H1 (cell line): ENCODE data around the gene DIPK1C. TPM values are rescaled to one million over a fixed set of nuclear protein-coding genes. Genes with fewer than 3 reads are reported as not detected.

Source experiments
- CTCF ChIA-PET: fragments of 300-600 bp; sonication (Branson Sonifier 250); formaldehyde crosslinking; loops from one replicate; lab custom pipeline; 2021; ENCODE audit not compliant: partially characterized antibody; lab: Charles Lee
- POLR2A ChIA-PET: fragments of 300-600 bp; sonication (Branson Sonifier 250); formaldehyde crosslinking; loops from one replicate; lab custom pipeline; 2021; ENCODE audit warnings: inconsistent platforms; ENCODE audit not compliant: partially characterized antibody; lab: Charles Lee
- DNase-seq, 2 experiments: peaks; one replicate each; pipeline versions ENCODE4 v3.0.0 to v3.0.0-alpha.2; 2010 to 2022; ENCODE audit warnings: low spot score in 2 of 2, low read depth in 1 of 2, mixed read lengths in 1 of 2
- FAIRE-seq: peaks from 2 replicates; lab custom pipeline; 2011; peaks lifted over from hg19 to GRCh38; lab: Jason Lieb, UNC
- H2AFZ ChIP-seq: 2 replicates; pipeline ENCODE4 v1.8.1; 2012; ENCODE audit warnings: low read length, inconsistent platforms
- H2AK5ac ChIP-seq: 2 replicates; pipeline ENCODE4 v1.6.1; 2013; ENCODE audit warnings: low read depth, low read length
- H2BK120ac ChIP-seq: replicated peaks from 2 replicates; pipeline ENCODE3; 2013; ENCODE audit warnings: low read depth, low read length, inconsistent platforms
- H2BK12ac ChIP-seq: 2 replicates; pipeline ENCODE4 v1.6.1; 2013; ENCODE audit warnings: low read depth, low read length
- H2BK15ac ChIP-seq: 2 replicates; pipeline ENCODE4 v1.6.1; 2013; ENCODE audit warnings: low read length
- H2BK20ac ChIP-seq: 2 replicates; pipeline ENCODE4 v1.6.1; 2013; ENCODE audit warnings: low read length
- H2BK5ac ChIP-seq: 2 replicates; pipeline ENCODE4 v1.6.1; 2013; ENCODE audit warnings: low read depth, low read length
- H3K14ac ChIP-seq: 2 replicates; pipeline ENCODE4 v1.6.1; 2013; ENCODE audit warnings: inconsistent platforms; ENCODE audit not compliant: insufficient read length
- H3K18ac ChIP-seq: 2 replicates; pipeline ENCODE4 v1.6.1; 2013; ENCODE audit warnings: low read length; ENCODE audit errors: extremely low read depth
- H3K23ac ChIP-seq: 2 replicates; pipeline ENCODE4 v1.6.1; 2013; ENCODE audit warnings: inconsistent platforms; ENCODE audit not compliant: insufficient read length
- H3K23me2 ChIP-seq: 2 replicates; pipeline ENCODE4 v1.6.1; 2013; ENCODE audit warnings: low read depth, low read length
- H3K27ac ChIP-seq: 2 replicates; pipeline ENCODE4 v1.6.1; 2011; ENCODE audit warnings: low read depth, low read length, inconsistent platforms
- H3K27me3 ChIP-seq, 4 experiments: replicated peaks in 1 of 4; 1 replicate in 1 of 4; 2 replicates in 3 of 4; pipeline versions ENCODE4 v1.6.1 to v1.8.1; 2011 to 2013; ENCODE audit warnings: low read length in 3 of 4, mild to moderate bottlenecking in 3 of 4, inconsistent platforms in 2 of 4, mixed read lengths in 2 of 4, moderate library complexity in 1 of 4; ENCODE audit not compliant: control insufficient read depth in 3 of 4, insufficient read depth in 3 of 4; ENCODE audit errors: extremely low read depth in 1 of 4
- H3K36me3 ChIP-seq, 4 experiments: 2 replicates each; pipeline versions ENCODE4 v1.6.1 to v1.8.1; 2011 to 2013; ENCODE audit warnings: mild to moderate bottlenecking in 4 of 4, low read length in 3 of 4, moderate library complexity in 2 of 4, control low read depth in 1 of 4, inconsistent platforms in 1 of 4; ENCODE audit not compliant: insufficient read depth in 4 of 4, control insufficient read depth in 2 of 4
- H3K4ac ChIP-seq: replicated peaks from 2 replicates; pipeline ENCODE3; 2013; ENCODE audit warnings: low read length, low read depth, mixed read lengths, inconsistent platforms; ENCODE audit not compliant: insufficient read length
- H3K4me1 ChIP-seq, 4 experiments: replicated peaks in 1 of 4; 1 replicate in 1 of 4; 2 replicates in 3 of 4; pipeline versions ENCODE4 v1.6.1 to v1.8.1; 2011 to 2013; ENCODE audit warnings: low read length in 3 of 4, inconsistent platforms in 2 of 4, mixed read lengths in 1 of 4; ENCODE audit not compliant: insufficient read depth in 4 of 4, control insufficient read depth in 3 of 4
- H3K4me2 ChIP-seq, 2 experiments: 2 replicates each; pipeline versions ENCODE4 v1.6.1 to v1.8.1; 2011 to 2013; ENCODE audit warnings: low read depth in 2 of 2, low read length in 2 of 2, control low read depth in 1 of 2, inconsistent platforms in 1 of 2, mild to moderate bottlenecking in 1 of 2; ENCODE audit not compliant: insufficient read depth in 1 of 2
- H3K4me3 ChIP-seq, 4 experiments: fragments of 200-600, 300-600 bp in 1 of 4; sonication (generic), shearing (Covaris generic), sonication (Bioruptor Twin) in 1 of 4; 2 replicates each; pipeline versions ENCODE4 v1.5.1 to v1.8.1; 2011 to 2016; ENCODE audit warnings: low read length in 4 of 4, low read depth in 3 of 4, control low read depth in 2 of 4, inconsistent platforms in 2 of 4, mild to moderate bottlenecking in 2 of 4, mixed read lengths in 1 of 4, moderate library complexity in 1 of 4; ENCODE audit not compliant: insufficient read depth in 2 of 4; ENCODE audit errors: extremely low read depth in 1 of 4
- H3K56ac ChIP-seq: replicated peaks from 2 replicates; pipeline ENCODE3; 2013; ENCODE audit warnings: low read depth, mild to moderate bottlenecking, mixed read lengths, low read length, inconsistent platforms; ENCODE audit not compliant: insufficient read length
- H3K79me1 ChIP-seq: 2 replicates; pipeline ENCODE4 v1.6.1; 2013; ENCODE audit warnings: low read depth, low read length, control low read depth
- H3K79me2 ChIP-seq, 2 experiments: 2 replicates each; pipeline versions ENCODE4 v1.6.1 to v1.8.1; 2012 to 2013; ENCODE audit warnings: low read length in 2 of 2, mild to moderate bottlenecking in 2 of 2, inconsistent platforms in 1 of 2; ENCODE audit not compliant: insufficient read depth in 2 of 2, control insufficient read depth in 1 of 2
- H3K9ac ChIP-seq, 4 experiments: replicated peaks in 1 of 4; 1 replicate in 1 of 4; 2 replicates in 3 of 4; pipeline versions ENCODE4 v1.6.1 to v1.8.1; 2011 to 2013; ENCODE audit warnings: low read depth in 3 of 4, low read length in 3 of 4, control low read depth in 2 of 4, mild to moderate bottlenecking in 2 of 4, moderate library complexity in 2 of 4, inconsistent platforms in 1 of 4; ENCODE audit errors: extremely low read depth in 1 of 4
- H3K9me3 ChIP-seq, 2 experiments: 2 replicates each; pipeline versions ENCODE4 v1.6.1 to v1.8.1; 2012 to 2013; ENCODE audit warnings: mild to moderate bottlenecking in 2 of 2, moderate library complexity in 2 of 2, control low read depth in 1 of 2, inconsistent platforms in 1 of 2, low read depth in 1 of 2, low read length in 1 of 2, mixed read lengths in 1 of 2; ENCODE audit not compliant: insufficient read depth in 2 of 2
- H4K20me1 ChIP-seq, 2 experiments: replicated peaks in 1 of 2; 2 replicates each; pipeline versions ENCODE3 to v1.8.1; 2011 to 2013; ENCODE audit warnings: inconsistent platforms in 2 of 2, low read length in 2 of 2, mild to moderate bottlenecking in 1 of 2; ENCODE audit not compliant: insufficient read depth in 2 of 2, control insufficient read depth in 1 of 2
- H4K5ac ChIP-seq: 2 replicates; pipeline ENCODE4 v1.6.1; 2013; ENCODE audit warnings: low read length, low read depth, mixed read lengths, inconsistent platforms; ENCODE audit not compliant: insufficient read length
- H4K8ac ChIP-seq: 2 replicates; pipeline ENCODE4 v1.8.0; 2013; ENCODE audit warnings: mild to moderate bottlenecking, moderate library complexity, low read length, inconsistent platforms; ENCODE audit not compliant: insufficient read depth; ENCODE audit errors: extremely low read depth
- H4K91ac ChIP-seq: replicated peaks from 2 replicates; pipeline ENCODE3; 2013; ENCODE audit warnings: low read length, mixed read lengths, inconsistent platforms; ENCODE audit not compliant: insufficient read length
- CBX5 ChIP-seq: fragments of 300-800, 300-1000 bp; sonication (generic); IDR thresholded peaks from 2 replicates; pipeline ENCODE4 v1.7.1; 2016; ENCODE audit warnings: antibody characterized with exemption, low read length, low read depth
- CBX8 ChIP-seq: fragments of 300-800, 300-1000 bp; sonication (generic); IDR thresholded peaks from 2 replicates; pipeline ENCODE4 v1.7.1; 2016; ENCODE audit warnings: low read depth, low read length, borderline replicate concordance
- KDM1A ChIP-seq: fragments of 200-600, 300-600 bp; sonication (generic); IDR thresholded peaks from 2 replicates; pipeline ENCODE4 v1.7.1; 2016; ENCODE audit warnings: mild to moderate bottlenecking, low read length, borderline replicate concordance
- MAX ChIP-seq: IDR thresholded peaks from 2 replicates; pipeline ENCODE4 v1.6.1; 2012; ENCODE audit warnings: inconsistent platforms
- NANOG ChIP-seq: IDR thresholded peaks from 2 replicates; pipeline ENCODE4 v1.6.1; 2011; ENCODE audit warnings: low read length, low read depth, mild to moderate bottlenecking, inconsistent platforms; ENCODE audit not compliant: insufficient read depth, poor library complexity, severe bottlenecking
- RXRA ChIP-seq: IDR thresholded peaks from 2 replicates; pipeline ENCODE4 v1.6.1; 2011; ENCODE audit warnings: low read depth, mild to moderate bottlenecking, low read length, moderate library complexity; ENCODE audit not compliant: insufficient read depth
- SAP30 ChIP-seq: fragments of 300-600 bp; sonication (generic); IDR thresholded peaks from 2 replicates; pipeline ENCODE4 v1.7.1; 2012; ENCODE audit warnings: low read length, moderate library complexity, mild to moderate bottlenecking, inconsistent platforms; ENCODE audit not compliant: insufficient read depth, insufficient replicate concordance
- SIX5 ChIP-seq: IDR thresholded peaks from 2 replicates; pipeline ENCODE4 v1.6.1; 2011; ENCODE audit warnings: mild to moderate bottlenecking, low read depth, low read length
- SP4 ChIP-seq: IDR thresholded peaks from 2 replicates; pipeline ENCODE4 v1.6.1; 2012; ENCODE audit warnings: low read length, inconsistent platforms
- SRF ChIP-seq: IDR thresholded peaks from 2 replicates; pipeline ENCODE4 v1.6.1; 2011; ENCODE audit warnings: mild to moderate bottlenecking, low read depth, low read length, moderate library complexity
- TEAD4 ChIP-seq: IDR thresholded peaks from 2 replicates; pipeline ENCODE4 v1.6.1; 2012; ENCODE audit warnings: low read depth, low read length, inconsistent platforms, mixed read lengths
- ZNF274 ChIP-seq: IDR thresholded peaks from 2 replicates; pipeline ENCODE4 v1.7.0; 2012; ENCODE audit warnings: low read length, borderline replicate concordance; ENCODE audit errors: extremely low read depth
- WGBS, 2 experiments: shearing (Covaris generic) in 1 of 2; methylation state at CpG; one replicate each; pipeline versions ENCODE4 v1.1.6 to v1.1.7; 2013 to 2015; ENCODE audit warnings: low lambda C conversion rate in 2 of 2, mixed read lengths in 2 of 2, inconsistent platforms in 1 of 2, low coverage in 1 of 2, missing lambda C conversion rate in 1 of 2; ENCODE audit not compliant: insufficient replicate concordance in 2 of 2, insufficient coverage in 1 of 2, insufficient read length in 1 of 2; ENCODE audit errors: extremely low coverage in 1 of 2, missing lambda C conversion rate in 1 of 2; 5-methylcytosine and 5-hydroxymethylcytosine counted together
- polyA plus RNA-seq, 7 experiments: library from polyadenylated mRNA; depleted of rRNA in 3 of 7; stranded (reverse) in 5 of 7; unstranded in 2 of 7; fragments of >200 nt in 5 of 7; fragments of 200-250 nt in 2 of 7; gene quantifications; 1 replicate in 5 of 7; 2 replicates in 1 of 7; 4 replicates in 1 of 7; pipeline versions ENCODE4 v1.2.1 to v1.2.3, GENCODE V29; 2011 to 2013; ENCODE audit warnings: missing spikeins in 2 of 7, mixed read lengths in 2 of 7
- total RNA-seq: library from RNA; stranded (reverse); fragmentation: NEBNext Ultra II Directional; extraction: Animal tissue kit (Norgen Biotek cat#: 25700); gene quantifications from 2 replicates; pipeline ENCODE4 v1.2.1, GENCODE V29; 2021

The DIPK1C gene
- total and polyA plus RNA-seq, 2 of the 8 experiments (the other 6 are each of a cell fraction or from before 2014, with no cell fraction given) = 0.08 TPM; not detected in 1

- no peak overlapping the region for H3K4ac ChIP-seq
- no peak overlapping the region for H2BK5ac ChIP-seq
- H2BK15ac ChIP-seq = no peak overlapping the region
- no peak overlapping the region for H4K5ac ChIP-seq
- H2BK120ac ChIP-seq = no peak overlapping the region
- H2AFZ ChIP-seq = no peak overlapping the region
- no peak overlapping the region for H2AK5ac ChIP-seq
- TF ChIP-seq CBX5 (no peak), RXRA (no peak), SP4 (no peak), NANOG (no peak), CBX8 (no peak), MAX (no peak), TEAD4 (no peak), SRF (no peak), SIX5 (no peak), ZNF274 (no peak), KDM1A (no peak), SAP30 (no peak)
- no peak overlapping the region for H3K56ac ChIP-seq
- no peaks in the 10 kb centered on the region; the same call in 1 of the 2 replicates for H3K23me2 ChIP-seq
- peaks cover 0 to 3% of the 10 kb centered on the region in 2 experiments for H4K20me1 ChIP-seq
- no peak overlapping the region for H3K27ac ChIP-seq
- DNase-seq = no peak
- no peak overlapping the region for H3K23ac ChIP-seq
- no peaks in the 10 kb centered on the region for H3K79me2 ChIP-seq
- POLR2A ChIA-PET = no interaction called here
- no peak overlapping the region for H3K14ac ChIP-seq
- no peak overlapping the region for H3K9ac ChIP-seq
- no peak overlapping the region for H4K91ac ChIP-seq
- CTCF ChIA-PET = interaction anchor here (0.9 to 1.3 kb wide), 3 partner anchors 45 to 63 kb away, joined by 3 read pairs; no protein-coding TSS in a partner anchor
- no peaks in the 10 kb centered on the region for H3K27me3 ChIP-seq
- no peaks in the 10 kb centered on the region; a peak in 1 of 4 replicates for H3K9me3 ChIP-seq
- 84% methylated on average over 14 of the region's 15 CpGs; no CpG with 5 or more reads in 1 of the 2 experiments for WGBS, 2 experiments
- H3K79me1 ChIP-seq = peaks cover 2% of the 10 kb centered on the region; the same call in 1 of the 2 replicates
- no peak overlapping the region for H3K4me3 ChIP-seq
- no peaks in the 10 kb centered on the region for H3K36me3 ChIP-seq
- no peak overlapping the region for H4K8ac ChIP-seq
- H3K18ac ChIP-seq = no peak overlapping the region
- H2BK12ac ChIP-seq = no peak overlapping the region
- no peak overlapping the region for H3K4me2 ChIP-seq
- H3K4me1 ChIP-seq = no peaks in the 10 kb centered on the region; a peak in 2 of 7 replicates
- H2BK20ac ChIP-seq = no peak overlapping the region
- no peak for FAIRE-seq
These were observed 26.1 kb downstream of the DIPK1C start for GRCh38 chr18:74430806-74431571.
